Activated gamma-delta T cell treated with Interleukin-2 at 50 U/mL for 16 hours (primary cell): ENCODE data around the gene SRP68.

Source experiments
- DNase-seq: peaks from one replicate; pipeline ENCODE4 v3.0.0-alpha.2; 2020

The SRP68 gene

GRCh38 chr17:76017481-76018339 is 54.6 kb downstream of the SRP68 start:
- no peak for DNase-seq

- no peak for DNase-seq
Measured at GRCh38 chr17:76014925-76015261, 57.4 kb downstream of the SRP68 start.

- DNase-seq, result peak; percentile 79
Measured at GRCh38 chr17:76014100-76014924, 58.0 kb downstream of the SRP68 start.

GRCh38 chr17:76013377-76013932 is 58.9 kb downstream of the SRP68 start:
- DNase-seq, result no peak

- DNase-seq, result no peak
Measured at GRCh38 chr17:76011951-76012350, 60.4 kb downstream of the SRP68 start.

- no peak for DNase-seq
Measured at GRCh38 chr17:76009969-76010661, 62.2 kb downstream of the SRP68 start.

GRCh38 chr17:76009447-76009846 is 62.9 kb downstream of the SRP68 start:
- DNase-seq, result no peak

- DNase-seq, result no peak
Measured at GRCh38 chr17:76008630-76009425, 63.5 kb downstream of the SRP68 start.

- DNase-seq, result no peak
Measured at GRCh38 chr17:76008208-76008607, 64.1 kb downstream of the SRP68 start.

- no peak for DNase-seq
Measured at GRCh38 chr17:76007850-76008165, 64.5 kb downstream of the SRP68 start.

GRCh38 chr17:76007131-76007849 is 65.0 kb downstream of the SRP68 start:
- no peak for DNase-seq

GRCh38 chr17:76005263-76006149 is 66.8 kb downstream of the SRP68 start:
- DNase-seq, result peak; percentile 84

- no peak for DNase-seq
Measured at GRCh38 chr17:76004750-76005262, 67.5 kb downstream of the SRP68 start.

- DNase-seq, result no peak
Measured at GRCh38 chr17:76003915-76004314, 68.4 kb downstream of the SRP68 start.

GRCh38 chr17:76002100-76002499 is 70.2 kb downstream of the SRP68 start:
- DNase-seq, result no peak

- no peak for DNase-seq
Measured at GRCh38 chr17:76000755-76001521, 71.4 kb downstream of the SRP68 start, which contains the start of gene CDK3. TSS of gene CDK3 (plus strand) at chr17:76000855. CDS start at chr17:76001426, 571 bp downstream.

GRCh38 chr17:76000016-76000754 is 72.1 kb downstream of the SRP68 start:
- peak; percentile 58 for DNase-seq

GRCh38 chr17:75998327-75998795 is 74.0 kb downstream of the SRP68 start:
- DNase-seq, result no peak
